ENCODE data around the gene TMEM267.
A peak's percentile ranks its signal among the peaks of the same experiment; 100 is the strongest.
"Not testable (repeated sequence)": the region's sequence is repeated elsewhere in the genome, so short reads cannot be mapped to it uniquely, and the experiment has no call there.

The TMEM267 gene, protein sequence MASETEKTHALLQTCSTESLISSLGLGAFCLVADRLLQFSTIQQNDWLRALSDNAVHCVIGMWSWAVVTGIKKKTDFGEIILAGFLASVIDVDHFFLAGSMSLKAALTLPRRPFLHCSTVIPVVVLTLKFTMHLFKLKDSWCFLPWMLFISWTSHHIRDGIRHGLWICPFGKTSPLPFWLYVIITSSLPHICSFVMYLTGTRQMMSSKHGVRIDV

DNA sequence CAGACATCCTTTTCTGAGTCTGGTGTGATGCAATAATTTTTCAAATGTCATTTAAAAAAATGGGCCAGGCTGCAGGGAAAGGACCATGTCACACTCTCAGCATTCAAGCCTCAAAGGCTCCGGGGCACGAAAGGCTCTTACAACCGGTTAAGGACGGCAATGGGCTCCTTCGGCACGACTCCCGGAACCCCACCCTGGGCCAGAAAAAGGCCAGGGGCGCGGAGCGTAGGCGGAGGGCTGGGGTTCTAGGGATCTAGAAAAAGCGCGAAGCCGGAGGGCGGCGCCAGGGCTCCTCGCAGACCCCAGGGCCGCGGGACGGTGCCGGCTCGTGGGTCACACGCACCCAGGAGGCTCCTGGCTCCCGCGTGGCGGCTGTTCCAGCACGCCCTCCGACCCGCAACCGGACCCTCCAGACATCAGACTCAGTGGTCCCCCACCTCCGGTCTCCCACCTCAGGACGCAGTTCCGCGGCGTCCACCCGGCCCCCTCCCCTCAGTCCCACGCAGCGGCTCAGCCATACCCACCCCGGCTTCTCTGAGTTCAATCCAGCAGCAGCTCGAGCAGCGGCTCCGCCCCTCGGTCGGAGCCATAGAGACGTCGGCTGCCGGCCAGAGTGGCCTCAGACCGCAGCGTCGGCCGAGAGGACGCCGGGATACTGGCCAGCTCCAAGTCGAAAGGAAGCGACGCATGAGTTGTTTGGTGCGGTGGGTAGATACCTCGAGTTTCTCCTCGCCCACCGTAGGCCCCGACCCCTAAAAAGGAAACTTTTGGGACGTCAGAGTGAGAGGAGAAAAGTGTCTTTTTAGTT is at the start of gene TMEM267:
Gene TMEM267, minus strand, starts transcription at position 568 of the 808 bp plus-strand sequence. CDS start 29,896 bp downstream, outside the sequence.
- DNase-seq = peak; percentile 94
- in situ Hi-C loops (cut with MboI; ENCODE audit: low pct_unique_long_range_greater_than_20kb, low sequenced_read_pairs) = no loop called here

DNA sequence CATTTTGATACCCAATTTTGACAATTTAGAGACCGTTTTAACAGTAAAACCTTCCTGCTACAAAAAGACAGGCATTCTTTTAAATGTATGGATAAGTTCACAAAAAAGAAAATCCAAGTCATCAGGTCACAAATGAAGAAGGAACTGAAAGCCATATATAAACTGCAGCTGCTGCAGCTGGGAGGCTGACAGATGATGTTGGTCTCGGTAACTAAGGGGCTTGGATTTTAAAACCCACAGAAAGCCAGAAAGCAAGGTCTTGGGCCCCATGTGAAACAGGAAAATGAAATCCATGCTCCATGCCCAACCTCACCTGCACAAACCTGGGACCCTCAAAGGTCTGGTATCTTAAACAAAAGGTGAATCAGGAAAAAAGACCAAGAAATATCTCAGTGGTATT is 47.0 kb upstream of the TMEM267 start:
- no peak for DNase-seq
- in situ Hi-C loops (cut with MboI; ENCODE audit: low pct_unique_long_range_greater_than_20kb, low sequenced_read_pairs) = no loop called here

DNA sequence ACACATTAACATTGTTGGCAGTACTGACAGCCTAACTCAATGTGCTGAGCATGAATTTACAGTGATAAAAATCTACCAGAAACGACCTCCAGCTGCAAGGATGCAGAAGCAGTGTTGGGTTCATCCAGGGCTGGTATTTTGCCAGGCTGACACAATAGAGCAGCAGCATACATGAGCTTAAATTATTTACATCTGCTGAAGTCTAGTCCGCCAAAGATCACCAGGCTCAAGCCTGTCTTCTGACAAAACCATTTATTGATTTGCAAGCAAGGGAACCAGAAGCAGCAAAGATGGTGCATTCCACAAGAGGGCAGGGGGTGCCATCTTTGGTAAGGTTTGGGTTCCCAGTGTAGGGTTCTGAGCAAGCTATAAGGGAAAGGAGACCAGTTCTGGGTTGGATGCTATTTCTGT is 40.0 kb upstream of the TMEM267 start:
- in situ Hi-C loops (cut with MboI; ENCODE audit: low pct_unique_long_range_greater_than_20kb, low sequenced_read_pairs) = no loop called here
- no peak for DNase-seq

DNA sequence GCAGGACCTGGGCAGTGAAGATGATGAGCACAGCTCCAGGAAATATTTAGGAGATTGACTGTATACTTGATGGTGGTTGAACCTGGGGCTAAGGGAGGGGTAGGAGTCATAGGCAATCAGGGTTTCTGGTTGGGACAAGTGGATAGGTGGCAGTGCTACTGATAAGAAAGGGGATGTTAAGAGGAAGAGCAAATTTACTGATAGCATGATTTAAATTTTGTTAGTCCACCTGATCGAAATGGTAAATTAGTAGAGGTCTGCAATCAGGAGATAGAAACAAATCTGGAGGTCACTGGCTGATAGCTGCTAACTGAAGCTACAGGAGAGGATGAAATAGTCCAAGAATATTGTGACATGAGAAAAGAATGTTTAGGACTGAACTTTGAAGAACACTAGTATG is 37.0 kb upstream of the TMEM267 start:
- no peak for DNase-seq
- in situ Hi-C loops (cut with MboI; ENCODE audit: low pct_unique_long_range_greater_than_20kb, low sequenced_read_pairs) = no loop called here

DNA sequence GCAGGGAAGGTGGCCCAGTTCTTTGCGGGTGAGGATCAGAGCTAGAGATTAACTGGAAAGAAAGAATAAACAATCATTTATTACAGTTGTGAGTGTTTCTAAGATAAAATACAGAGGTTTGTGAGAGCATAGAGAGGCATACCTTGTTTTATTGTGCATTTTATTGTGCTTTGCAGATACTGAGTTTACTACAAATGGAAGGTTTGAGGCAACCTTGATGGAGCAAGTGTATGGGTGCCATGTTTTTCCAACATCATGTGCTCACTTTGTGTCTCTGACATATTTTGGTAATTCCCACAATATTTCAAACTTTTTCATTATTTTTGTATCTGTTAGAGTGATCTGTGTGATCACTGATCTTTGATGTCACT is 32.0 kb upstream of the TMEM267 start:
- in situ Hi-C loops (cut with MboI; ENCODE audit: low pct_unique_long_range_greater_than_20kb, low sequenced_read_pairs) = no loop called here
- DNase-seq = no peak

DNA sequence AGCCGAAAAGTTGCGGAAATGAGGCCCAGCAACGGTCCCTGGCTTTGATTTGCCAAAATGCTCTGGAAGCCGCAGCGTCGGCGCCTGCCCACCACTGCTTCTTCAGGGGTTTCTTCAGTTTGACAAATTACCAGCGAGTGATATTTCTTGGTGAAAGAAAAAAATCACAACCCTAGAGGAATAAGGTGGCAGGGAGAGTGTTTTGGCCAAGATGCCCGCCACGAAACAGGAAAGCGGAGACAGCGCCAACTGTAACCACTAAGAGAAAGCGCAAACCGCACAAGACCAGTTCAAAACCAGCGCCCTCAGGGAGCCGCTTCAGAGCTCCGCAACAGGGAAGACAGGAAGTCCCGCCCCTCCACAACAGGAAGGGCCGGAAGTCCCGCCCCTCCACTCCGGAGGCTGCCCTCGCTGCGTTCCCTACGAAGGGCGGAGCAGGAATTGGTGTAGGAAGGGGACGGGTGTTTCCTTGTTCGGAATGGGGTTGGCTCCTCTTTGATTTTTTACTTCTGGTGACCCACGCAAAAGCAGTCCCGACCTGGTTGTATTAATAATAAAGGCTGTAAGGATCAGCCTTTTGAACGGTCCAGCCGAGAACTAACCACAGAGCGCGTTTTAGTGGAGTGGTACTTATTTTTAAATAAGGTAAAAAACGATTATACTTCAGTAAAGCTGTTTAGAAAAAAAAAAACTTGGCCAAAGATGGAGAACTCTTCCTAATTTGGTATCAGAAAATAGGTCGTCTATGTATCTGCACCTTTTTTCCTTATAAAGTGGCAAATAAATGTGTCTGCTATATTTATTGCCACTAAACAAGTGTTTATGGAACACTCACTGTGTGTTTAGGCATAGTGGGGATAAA is 31.4 kb upstream of the TMEM267 start, which contains the start of gene C5orf34:
Gene C5orf34, minus strand, starts transcription at position 333 of the 862 bp plus-strand sequence. CDS start 5,809 bp downstream, outside the sequence.
- in situ Hi-C loops (cut with MboI; ENCODE audit: low pct_unique_long_range_greater_than_20kb, low sequenced_read_pairs) = no loop called here
- peak; percentile 98 for DNase-seq

DNA sequence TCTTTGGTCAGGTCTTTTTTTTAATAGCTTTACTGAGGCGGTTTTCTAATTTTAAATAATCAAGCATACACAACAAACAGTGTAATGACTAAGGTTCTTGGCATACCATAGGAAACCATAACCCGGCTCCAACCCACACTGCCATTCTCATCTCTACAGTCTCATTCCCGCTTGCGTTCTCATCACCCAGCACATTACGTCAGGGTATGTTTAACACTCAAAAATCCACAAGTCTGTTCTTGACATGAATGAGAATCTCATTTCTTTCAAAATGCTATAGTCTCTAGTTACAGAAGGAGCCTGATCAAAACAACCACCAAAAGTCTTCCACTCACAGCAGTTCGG is 30.8 kb upstream of the TMEM267 start:
- DNase-seq = no peak
- in situ Hi-C loops (cut with MboI; ENCODE audit: low pct_unique_long_range_greater_than_20kb, low sequenced_read_pairs) = no loop called here

DNA sequence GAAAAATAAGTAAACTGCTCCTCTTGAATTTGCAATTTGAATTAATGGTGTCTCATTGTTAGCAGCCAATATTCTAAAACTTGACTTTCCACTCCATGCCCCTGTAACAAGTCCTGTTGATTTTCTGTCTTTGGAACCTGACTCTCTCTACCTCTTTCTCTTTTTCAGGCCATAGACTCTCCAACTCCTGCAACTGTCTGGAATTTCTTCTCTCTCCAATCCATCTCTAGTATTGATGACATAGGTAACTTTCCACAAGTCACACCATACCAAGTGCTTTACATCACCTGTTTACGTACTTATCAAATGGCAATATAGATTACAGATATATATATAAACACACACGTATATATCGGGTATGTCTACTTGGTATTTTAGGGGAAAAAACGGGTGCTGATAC is 30.4 kb upstream of the TMEM267 start:
- in situ Hi-C loops (cut with MboI; ENCODE audit: low pct_unique_long_range_greater_than_20kb, low sequenced_read_pairs) = no loop called here
- DNase-seq = no peak

DNA sequence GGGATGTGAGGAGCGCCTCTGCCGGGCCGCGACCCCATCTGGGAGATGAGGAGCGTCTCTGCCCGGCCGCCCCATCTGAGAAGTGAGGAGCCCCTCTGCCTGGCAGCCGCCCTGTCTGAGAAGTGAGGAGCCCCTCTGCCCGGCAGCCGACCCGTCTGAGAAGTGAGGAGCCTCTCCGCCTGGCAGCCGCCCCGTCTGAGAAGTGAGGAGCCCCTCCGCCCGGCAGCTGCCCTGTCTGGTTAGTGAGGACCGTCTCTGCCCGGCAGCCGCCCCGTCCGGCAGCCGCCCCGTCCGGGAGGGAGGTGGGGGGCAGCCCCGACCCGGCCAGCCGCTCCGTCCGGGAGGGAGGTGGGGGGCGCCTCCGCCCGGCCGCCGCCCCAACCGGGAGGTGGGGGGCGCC is 27.4 kb upstream of the TMEM267 start:
- DNase-seq; in situ Hi-C loops (cut with MboI; ENCODE audit: low pct_unique_long_range_greater_than_20kb, low sequenced_read_pairs): not testable (repeated sequence)

DNA sequence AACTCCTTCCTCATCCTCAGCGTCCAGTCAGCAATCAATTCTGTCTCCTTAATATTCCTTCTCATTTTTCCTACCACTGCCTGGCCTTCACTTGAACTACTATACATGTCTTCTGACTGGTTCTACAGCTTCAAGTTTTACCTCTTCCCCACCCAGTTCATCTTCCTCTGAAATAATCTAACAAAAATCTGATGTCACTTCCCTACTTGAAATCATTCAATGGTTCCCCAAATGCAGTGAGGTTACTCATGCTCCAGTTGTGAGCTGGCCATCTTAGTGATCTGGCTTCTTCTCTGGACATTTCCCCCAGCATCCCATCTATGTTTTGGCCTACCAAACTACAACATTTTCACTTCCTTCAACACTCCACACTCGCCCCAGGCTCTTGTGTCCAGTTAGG is 14.9 kb upstream of the TMEM267 start:
- no peak for DNase-seq
- in situ Hi-C loops (cut with MboI; ENCODE audit: low pct_unique_long_range_greater_than_20kb, low sequenced_read_pairs) = no loop called here

DNA sequence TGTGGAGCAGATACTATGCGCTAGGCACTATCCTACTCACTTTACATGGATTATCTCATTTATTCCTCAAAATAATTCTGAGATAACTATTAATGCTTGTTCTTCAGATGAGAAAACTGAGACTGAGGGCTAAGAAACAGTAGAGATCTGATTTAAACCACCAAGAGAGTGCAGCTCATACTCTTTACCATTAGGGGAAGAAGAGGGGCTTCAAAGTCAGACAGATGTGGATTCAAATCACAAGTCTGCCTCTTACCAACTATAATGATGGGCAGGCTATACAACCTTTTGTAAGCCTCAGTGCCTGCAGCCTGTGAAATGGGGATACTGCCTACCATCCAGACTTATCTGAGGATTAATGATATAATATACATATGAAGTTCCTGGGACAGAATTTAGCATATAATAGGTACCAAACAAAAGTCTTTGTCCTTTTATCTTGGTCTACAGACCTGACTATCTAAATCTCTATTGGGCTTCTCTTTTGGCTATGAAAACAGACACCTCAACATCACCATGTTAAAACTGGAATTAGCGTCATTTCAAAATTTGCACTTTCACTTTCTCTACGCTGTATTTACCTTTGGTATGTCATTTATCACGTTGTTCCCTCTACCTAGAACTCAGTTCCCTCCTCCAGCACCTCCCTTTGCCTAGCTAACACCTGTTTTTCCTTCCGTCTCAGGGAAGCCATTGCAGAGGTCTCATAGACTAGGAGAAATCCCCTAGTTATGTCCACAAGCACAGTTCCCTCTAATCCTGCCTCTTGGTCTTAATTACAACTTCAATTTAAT is 13.8 kb upstream of the TMEM267 start:
- in situ Hi-C loops (cut with MboI; ENCODE audit: low pct_unique_long_range_greater_than_20kb, low sequenced_read_pairs) = no loop called here
- no peak for DNase-seq

DNA sequence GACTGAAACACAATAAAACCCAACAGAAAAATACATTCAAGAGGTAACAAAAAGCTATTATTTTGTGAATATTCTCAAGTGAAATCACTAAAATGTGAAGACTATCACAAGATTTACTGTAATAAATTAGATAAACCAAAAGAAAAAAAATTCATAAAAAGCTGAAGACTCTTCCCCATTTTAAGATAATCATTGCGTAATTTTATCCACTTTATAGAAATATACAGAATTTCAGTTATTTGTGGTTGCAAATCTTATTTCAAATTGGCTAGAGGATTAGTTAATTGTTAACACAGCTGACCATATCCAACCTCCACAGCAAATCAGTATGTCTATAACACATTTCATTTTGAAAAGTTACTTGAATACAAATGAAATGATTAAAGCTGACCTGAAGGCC is 7.7 kb upstream of the TMEM267 start:
- DNase-seq = no peak

DNA sequence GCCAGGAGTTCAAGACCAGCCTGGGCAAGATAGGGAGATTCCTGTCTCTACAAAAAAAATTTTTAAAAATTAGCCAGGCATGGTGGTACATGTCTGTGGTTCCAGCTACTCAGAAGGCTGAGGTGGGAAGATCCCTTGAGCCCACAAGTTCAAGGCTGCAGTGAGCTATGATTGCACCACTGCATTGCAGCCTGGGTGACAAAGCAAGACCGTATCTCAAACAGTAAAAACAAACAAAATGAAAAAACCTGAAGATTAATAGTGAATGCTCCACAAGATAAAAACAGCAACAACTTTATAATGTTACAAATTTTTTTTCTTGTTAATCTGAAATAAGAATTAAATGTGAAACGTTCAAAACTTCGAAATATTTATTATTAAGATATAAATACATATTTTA is 2.7 kb upstream of the TMEM267 start:
- in situ Hi-C loops (cut with MboI; ENCODE audit: low pct_unique_long_range_greater_than_20kb, low sequenced_read_pairs) = no loop called here
- DNase-seq = no peak

More for the DNA sequence above, 7.7 kb upstream of the TMEM267 start:
- in situ Hi-C loops (cut with MboI; ENCODE audit: low pct_unique_long_range_greater_than_20kb, low sequenced_read_pairs) = no loop called here

DNA sequence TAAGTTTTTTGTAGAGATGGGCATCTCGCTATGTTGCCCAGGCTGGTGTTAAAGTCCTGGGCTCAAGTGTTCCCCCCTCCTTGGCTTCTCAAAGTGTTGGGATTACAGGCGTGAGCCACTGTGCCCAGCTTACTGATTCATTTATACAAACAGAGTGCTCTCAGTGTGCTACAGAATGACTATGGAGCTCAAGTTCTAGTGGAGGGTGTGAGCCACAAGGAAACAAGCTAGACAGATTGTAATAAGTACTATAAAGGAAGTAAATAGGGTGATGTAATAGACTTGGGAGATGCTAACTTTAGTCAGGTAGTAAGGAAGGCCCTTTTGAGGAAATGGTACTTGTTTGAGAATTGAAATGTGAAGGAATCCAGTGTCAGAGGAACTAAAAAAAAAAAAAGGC is 1.7 kb upstream of the TMEM267 start:
- in situ Hi-C loops (cut with MboI; ENCODE audit: low pct_unique_long_range_greater_than_20kb, low sequenced_read_pairs) = no loop called here
- DNase-seq = no peak

DNA sequence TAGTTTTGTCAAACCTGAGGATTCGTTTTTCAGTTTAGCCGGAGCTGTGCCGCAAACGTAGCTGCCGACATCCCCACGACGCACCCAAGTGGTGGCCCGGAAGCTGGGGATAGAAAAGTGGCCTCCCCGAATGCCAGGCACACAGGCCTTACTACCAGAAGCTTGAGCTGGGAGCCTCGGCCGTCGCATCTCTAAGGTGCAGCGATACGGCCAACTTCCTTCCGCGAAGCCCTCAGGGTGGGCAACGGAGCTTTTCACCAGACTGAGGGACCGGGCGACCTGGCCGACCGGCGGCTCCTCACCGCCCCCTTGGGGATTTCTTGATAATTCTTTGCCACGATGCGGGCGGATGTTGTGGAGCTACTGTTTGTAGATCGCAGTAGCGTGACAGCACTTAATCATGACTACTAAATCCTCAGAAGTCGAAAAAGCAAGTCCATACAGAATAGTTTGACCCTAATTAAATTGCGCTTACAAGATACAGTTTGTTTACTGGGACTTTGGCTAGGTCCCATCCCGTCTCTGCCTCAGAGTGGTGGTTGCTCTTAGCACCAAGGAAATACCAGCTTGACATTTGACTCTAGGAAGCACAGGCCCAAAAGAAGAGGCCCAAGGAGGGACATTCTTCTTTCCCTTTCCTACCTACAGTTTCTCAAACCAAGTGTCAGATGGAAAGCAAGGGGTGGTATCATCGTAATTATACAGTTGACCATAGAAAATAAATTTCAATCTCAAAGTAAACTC is 613 bp upstream of the TMEM267 start:
- in situ Hi-C loops (cut with MboI; ENCODE audit: low pct_unique_long_range_greater_than_20kb, low sequenced_read_pairs) = no loop called here
- peak; percentile 93 for DNase-seq

DNA sequence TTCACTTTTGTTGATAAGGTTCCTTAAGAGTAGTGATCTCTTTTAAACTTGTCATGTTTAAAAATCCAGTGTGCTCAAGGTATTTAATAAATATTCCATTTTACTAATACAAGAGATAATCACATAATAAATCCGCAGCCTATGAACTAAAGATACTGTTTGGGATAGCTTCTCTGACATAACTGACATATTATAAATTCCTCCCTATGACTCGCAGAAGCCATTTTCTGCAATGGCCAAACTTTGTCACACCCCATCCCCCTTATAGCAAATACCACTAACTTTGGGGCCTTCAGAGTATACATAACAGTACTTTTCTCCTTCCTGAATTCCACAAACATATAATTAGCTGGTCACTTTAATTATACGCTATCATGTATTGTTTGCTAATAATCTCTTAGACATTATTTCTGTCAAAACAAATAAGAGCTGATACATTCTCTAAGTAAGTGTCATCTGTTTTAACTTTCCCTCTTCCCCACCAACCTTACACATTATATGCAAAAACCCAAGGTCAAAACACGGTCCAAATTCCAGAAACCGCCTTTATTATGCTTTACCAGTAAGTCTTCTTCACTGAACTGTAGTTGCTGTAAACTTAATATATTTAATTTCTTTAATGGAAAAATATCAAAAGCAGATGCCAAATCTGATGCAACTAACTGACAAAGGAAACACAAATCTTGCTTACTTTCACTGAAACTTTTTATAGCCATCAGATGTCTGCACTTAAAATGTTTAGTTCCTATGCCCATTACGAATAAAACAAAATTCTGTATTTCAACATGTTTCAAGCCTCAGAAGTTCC is 971 bp downstream of the TMEM267 start:
- no peak for DNase-seq
- in situ Hi-C loops (cut with MboI; ENCODE audit: low pct_unique_long_range_greater_than_20kb, low sequenced_read_pairs) = no loop called here

DNA sequence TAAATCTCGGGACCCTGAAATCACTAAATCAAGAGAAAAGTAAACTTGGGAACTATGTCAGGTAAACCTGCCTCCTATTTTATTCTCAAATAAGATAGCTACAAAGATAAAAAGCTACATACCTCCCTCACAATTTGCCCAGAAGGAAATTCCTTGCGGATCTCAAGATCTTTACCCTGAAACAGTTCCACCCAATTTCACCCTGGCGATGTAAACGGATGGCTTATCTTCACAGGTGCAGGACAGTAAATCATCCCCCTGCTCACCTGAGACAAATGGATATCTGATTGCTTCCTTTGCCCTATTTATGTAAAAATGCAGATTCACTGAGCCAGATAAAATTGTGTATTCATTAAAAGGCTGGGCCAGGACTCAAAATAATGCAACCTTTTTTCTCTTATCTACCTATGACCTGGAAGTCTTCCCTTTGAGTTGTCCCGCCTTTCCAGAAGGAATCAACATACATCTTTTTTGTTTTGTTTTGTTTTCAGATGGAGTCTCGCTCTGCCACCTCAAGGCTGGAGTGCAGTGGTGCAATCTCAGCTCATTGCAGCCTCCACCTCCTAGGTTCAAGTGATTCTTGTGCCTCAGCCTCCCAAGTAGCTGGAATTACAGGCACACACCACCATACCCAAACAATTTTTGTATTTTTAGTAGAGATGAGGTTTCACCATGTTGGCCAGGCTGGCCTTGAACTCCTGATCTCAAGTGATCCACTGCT is 13.8 kb downstream of the TMEM267 start:
- in situ Hi-C loops (cut with MboI; ENCODE audit: low pct_unique_long_range_greater_than_20kb, low sequenced_read_pairs) = no loop called here
- no peak for DNase-seq
